Amniotic stem cell (primary cell): ENCODE data around the gene MCCD1.

ENCODE experiments used
- DNase-seq: peaks from one replicate; lab custom pipeline; 2025; lab: John Stamatoyannopoulos, UW

Gene MCCD1

DNA sequence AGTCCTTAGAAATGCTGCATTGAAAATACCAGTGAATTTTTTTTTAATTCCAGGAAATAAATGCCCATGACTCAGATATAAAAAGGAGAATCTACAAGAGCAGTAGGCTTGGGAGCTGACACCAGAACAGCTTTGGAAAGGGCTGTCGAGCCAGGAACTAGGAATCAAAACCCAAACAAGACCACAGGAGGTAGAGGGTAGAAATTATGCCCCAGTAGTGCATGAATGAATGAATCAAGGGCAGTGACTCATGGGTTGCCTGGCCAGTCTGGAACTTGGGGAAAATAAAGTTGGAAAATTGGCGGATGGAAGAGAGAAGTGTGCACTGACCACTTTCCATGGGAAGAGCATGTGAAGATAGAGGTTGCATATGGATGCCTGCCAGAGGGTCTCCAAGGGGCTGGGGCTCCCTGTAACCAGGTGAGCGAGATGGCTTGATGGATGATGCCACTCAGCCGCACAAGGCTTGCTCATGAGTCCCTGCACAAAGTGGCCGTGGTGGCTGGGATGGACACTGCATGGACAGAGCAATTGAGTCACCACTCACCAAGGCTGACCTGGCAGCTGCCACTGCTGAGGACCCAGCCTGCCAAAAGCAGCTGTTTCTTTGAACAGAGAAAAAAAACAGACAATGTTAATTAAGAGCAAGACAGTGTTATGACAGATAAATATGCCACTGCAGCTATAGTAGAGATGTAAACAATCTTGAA is 15.2 kb upstream of the MCCD1 start:
- DNase-seq, result no peak

GRCh38 chr6:31521835-31522234 is 6.9 kb upstream of the MCCD1 start:
- DNase-seq, result no peak

- no peak for DNase-seq
Observed at GRCh38 chr6:31525553-31525931, 3.2 kb upstream of the MCCD1 start.

DNA sequence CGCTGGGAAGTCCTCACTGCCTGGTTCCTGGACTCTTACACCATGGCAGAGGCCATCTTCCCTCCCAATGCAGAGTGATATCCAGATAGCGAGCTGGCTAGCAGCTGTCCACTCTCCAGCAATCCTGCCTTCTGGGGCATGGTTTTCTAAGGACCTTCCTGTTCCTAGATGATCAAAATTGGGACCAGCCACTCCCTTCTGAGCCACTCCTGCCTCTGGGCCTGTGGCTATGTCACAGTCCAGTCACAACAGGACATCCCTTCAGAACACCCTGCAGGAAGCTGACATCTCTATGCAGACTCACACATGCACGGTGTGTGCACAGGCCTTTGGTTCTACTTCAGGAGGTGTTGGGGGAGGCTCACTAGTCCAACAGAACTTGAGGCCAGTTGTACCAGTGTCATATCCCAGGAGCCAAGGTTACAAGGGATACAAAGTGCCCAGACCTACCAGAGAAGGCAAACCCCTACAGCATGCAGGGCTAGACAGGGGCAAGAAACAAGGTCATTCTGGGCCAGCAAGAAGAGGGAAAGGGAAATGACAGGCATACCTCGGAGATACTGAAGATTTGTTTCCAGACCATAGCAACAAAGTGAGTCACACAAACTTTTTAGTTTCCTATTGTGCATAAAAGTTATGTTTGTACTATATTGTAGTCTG is 2.7 kb upstream of the MCCD1 start:
- peak; percentile 11 for DNase-seq

GRCh38 chr6:31528307-31528777 is 420 bp upstream of the MCCD1 start:
- DNase-seq, result no peak

DNA sequence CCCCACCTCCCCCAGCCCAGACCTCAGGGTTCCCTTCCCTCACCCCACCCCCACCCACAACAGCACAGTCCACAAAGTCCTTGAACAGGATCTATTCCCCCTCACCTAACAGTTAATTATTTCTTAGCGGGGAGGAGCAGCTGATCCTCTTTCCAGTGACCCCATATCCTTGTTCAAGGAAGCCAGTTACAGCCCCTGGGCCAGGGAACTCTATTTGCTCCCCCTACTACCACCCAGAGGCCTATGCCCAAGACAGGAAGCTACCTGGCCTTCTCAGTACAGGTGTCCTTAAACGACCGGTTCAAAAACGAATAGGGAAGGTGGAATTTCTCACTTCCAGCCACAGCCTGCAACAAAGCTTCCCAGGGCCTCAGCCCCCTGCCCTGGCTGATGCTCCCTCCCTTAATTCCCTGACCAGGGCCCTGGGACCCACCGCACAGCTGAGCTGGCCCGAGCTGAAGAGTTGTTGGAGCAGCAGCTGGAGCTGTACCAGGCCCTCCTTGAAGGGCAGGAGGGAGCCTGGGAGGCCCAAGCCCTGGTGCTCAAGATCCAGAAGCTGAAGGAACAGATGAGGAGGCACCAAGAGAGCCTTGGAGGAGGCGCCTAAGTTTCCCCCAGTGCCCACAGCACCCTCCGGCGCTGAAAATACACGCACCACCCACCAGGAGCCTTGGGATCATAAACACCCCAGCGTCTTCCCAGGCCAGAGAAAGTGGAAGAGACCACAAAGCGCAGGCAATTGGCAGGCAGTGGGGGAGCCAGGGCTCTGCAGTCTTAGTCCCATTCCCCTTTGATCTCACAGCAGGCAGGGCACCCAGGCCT is 778 bp downstream of the MCCD1 start:
- DNase-seq, result no peak

- DNase-seq, result no peak
Observed at GRCh38 chr6:31530659-31531058, 1.9 kb downstream of the MCCD1 start.

GRCh38 chr6:31531162-31531561 is 2.4 kb downstream of the MCCD1 start:
- no peak for DNase-seq

GRCh38 chr6:31531771-31532643 is 3.2 kb downstream of the MCCD1 start:
- DNase-seq, result no peak

DNA sequence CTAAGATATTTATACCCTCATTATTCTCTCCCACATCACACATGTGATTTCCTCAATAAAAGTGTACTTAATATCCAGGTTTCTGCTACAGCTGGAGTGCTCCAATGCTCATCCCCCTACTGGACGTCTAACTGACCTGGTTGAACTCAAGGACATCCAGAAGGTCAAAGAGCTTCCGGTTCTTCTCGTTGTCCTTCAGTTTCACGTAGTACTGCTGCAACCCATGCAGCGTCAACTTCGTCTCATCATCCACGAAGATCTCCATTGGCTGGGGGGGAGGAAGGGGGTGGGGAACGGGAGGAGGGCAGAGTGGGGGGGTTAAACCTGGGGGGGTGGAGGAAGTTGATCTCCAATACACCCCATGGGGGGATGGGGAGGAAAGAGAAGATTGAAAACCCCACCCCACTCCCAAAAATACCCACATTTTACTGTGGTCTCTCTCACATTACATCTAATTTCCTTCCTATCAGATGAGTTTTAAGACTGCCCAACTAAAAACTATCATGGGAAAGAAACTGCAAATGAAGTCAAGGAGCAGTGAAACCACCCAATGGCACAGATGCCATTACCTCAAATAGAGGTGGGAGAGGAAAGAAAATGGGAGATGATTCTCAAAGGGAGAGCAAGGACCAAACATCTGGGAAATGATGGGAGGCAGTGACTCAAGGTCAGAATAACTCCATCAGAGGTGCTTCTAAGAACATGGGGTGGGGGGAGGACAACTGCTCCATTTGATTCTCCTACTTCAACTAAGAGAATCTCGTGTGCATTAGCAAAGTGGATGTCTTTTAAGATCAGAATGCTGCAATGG is 4.1 kb downstream of the MCCD1 start:
- no peak for DNase-seq

DNA sequence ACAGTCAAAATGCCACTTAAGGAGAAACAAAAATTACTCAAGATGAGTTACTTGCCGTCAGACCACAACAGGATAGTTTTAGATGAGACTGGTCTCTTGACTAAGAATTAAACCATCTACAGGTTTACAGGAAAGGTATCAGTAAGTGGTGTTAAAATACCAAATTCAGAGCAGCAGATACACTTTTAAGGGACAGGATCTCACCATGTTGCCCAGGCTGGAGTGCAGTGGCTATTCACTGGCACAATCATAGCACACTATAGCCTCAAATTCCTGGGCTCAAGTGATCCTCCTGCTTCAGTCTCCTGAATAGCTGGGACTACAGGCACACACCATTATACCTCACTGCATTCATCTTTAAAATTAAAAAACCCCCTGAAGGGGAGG is 4.7 kb downstream of the MCCD1 start:
- DNase-seq, result no peak

DNA sequence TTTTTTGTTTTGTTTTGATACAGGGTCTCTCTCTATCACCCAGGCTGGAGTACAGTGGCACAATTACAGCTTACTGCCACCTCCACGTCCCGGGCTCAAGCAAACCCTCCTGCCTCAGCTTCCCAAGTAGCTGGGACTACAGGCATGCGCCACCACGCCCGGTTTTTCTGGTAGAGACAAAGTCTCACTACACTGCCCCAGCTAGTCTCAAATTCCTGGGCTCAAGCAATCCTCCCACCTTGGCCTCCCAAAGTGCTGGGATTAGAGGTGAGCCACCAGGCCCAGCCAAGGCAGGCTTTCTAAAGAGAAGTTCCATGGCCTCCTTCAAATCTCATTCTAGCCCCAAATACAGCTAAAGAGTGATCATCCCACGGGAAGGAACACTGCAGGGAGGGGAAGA is 5.2 kb downstream of the MCCD1 start:
- DNase-seq, result no peak

GRCh38 chr6:31534521-31535040 is 5.8 kb downstream of the MCCD1 start:
- DNase-seq, result no peak

GRCh38 chr6:31535538-31536324 is 7.0 kb downstream of the MCCD1 start:
- no peak for DNase-seq

DNA sequence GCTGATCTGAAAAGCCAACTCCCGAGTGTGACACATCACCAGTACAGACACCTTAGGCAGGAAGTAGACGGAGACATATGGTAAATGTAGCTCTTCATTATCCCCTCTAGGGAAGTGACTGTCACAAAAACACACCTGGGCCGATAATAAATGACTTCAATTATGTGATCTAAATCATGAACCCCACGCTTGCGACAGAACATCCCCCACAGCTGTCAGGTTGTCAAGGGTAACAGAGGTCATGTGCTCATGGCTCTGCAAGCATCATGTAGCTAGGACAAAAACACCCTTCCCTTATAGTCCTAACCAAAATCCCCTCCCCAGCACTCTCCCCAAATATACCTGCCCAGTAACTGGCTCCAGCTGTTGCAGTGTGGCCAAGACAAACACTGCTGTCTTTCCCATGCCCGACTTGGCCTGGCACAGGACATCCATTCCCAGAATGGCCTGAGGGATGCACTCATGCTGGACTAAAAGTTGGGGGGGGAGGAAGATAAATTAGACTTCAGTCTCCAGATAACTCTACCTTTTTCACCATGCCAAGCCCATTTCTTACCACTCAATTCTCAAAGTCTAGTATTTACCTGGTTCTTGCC is 10.1 kb downstream of the MCCD1 start:
- no peak for DNase-seq

DNA sequence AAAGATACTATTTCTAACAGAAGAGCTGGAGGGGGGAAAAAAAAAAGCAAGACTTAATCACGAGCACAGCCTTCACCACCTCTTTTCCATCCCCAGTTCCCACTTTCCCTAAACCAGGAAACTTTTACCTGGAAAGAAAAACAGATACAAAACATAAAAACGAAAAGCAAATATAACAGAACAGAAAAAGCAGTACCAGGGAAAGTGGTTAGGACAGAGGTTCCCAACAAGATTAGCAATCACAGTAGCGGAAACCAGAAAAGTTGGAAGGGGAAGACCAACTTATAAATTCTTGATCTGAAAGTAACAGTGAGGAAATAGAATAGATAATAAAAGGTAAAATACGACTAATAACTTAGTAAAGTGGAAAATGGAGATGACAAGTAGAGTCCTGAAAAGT is 11.9 kb downstream of the MCCD1 start:
- DNase-seq, result no peak

- DNase-seq, result no peak
Observed at GRCh38 chr6:31541059-31541657, 12.4 kb downstream of the MCCD1 start.

GRCh38 chr6:31541658-31542521 is 13.1 kb downstream of the MCCD1 start, which contains the start of gene DDX39B:
Gene DDX39B, minus strand, starts transcription at chr6:31542003. Its CDS starts 1,471 bp downstream, at chr6:31540532.
- DNase-seq, result peak; percentile 92
